Measurements from ENCODE around the gene STX2. TPM values are rescaled to one million over a fixed set of nuclear protein-coding genes. Genes with fewer than 3 reads are reported as not detected.
A peak's percentile ranks its signal among the peaks of the same experiment; 100 is the strongest.
"Not testable (repeated sequence)": the region's sequence is repeated elsewhere in the genome, so short reads cannot be mapped to it uniquely, and the experiment has no call there.

The STX2 gene
- total RNA-seq, 1 donor from 2014 or later, result 23.8 TPM

GRCh38 chr12:130766470-130766869 is 72.6 kb downstream of the STX2 start:
- no peak for DNase-seq (ENCODE audit: low read depth in 2 of 2)

GRCh38 chr12:130765186-130765659 is 73.8 kb downstream of the STX2 start:
- peak; percentile 13 to 21 for DNase-seq (ENCODE audit: low read depth in 2 of 2)

- peak; percentile 42 to 46 for DNase-seq (ENCODE audit: low read depth in 2 of 2)
Observed at GRCh38 chr12:130764475-130765185, 74.4 kb downstream of the STX2 start.

- DNase-seq (ENCODE audit: low read depth in 2 of 2), result peak; percentile 19 to 26
Observed at GRCh38 chr12:130764073-130764472, 75.0 kb downstream of the STX2 start.

GRCh38 chr12:130762319-130762675 is 76.8 kb downstream of the STX2 start:
- no peak for DNase-seq (ENCODE audit: low read depth in 2 of 2)

- DNase-seq (ENCODE audit: low read depth in 2 of 2), result peak; percentile 71 to 74
Observed at GRCh38 chr12:130761537-130762318, 77.3 kb downstream of the STX2 start.

- DNase-seq (ENCODE audit: low read depth in 2 of 2), result no peak
Observed at GRCh38 chr12:130754234-130754901, 84.7 kb downstream of the STX2 start.

- DNase-seq (ENCODE audit: low read depth in 2 of 2), result no peak
Observed at GRCh38 chr12:130752692-130753230, 86.3 kb downstream of the STX2 start.

- DNase-seq (ENCODE audit: low read depth in 2 of 2), result not testable (repeated sequence)
Observed at GRCh38 chr12:130752037-130752436, 87.0 kb downstream of the STX2 start.

GRCh38 chr12:130748786-130749185 is 90.3 kb downstream of the STX2 start:
- peak in 1 of 2 donors; percentile 16 for DNase-seq (ENCODE audit: low read depth in 2 of 2)

- DNase-seq (ENCODE audit: low read depth in 2 of 2), result peak; percentile 70 to 79
Observed at GRCh38 chr12:130747867-130748740, 90.9 kb downstream of the STX2 start.

GRCh38 chr12:130746546-130746945 is 92.5 kb downstream of the STX2 start:
- DNase-seq (ENCODE audit: low read depth in 2 of 2), result no peak

GRCh38 chr12:130745921-130746320 is 93.1 kb downstream of the STX2 start:
- no peak for DNase-seq (ENCODE audit: low read depth in 2 of 2)

GRCh38 chr12:130744274-130744673 is 94.8 kb downstream of the STX2 start:
- DNase-seq (ENCODE audit: low read depth in 2 of 2), result no peak

GRCh38 chr12:130743606-130744005 is 95.4 kb downstream of the STX2 start:
- DNase-seq (ENCODE audit: low read depth in 2 of 2), result no peak

GRCh38 chr12:130743176-130743575 is 95.9 kb downstream of the STX2 start:
- no peak for DNase-seq (ENCODE audit: low read depth in 2 of 2)

GRCh38 chr12:130742716-130743115 is 96.3 kb downstream of the STX2 start:
- DNase-seq (ENCODE audit: low read depth in 2 of 2), result no peak

- DNase-seq (ENCODE audit: low read depth in 2 of 2), result no peak
Observed at GRCh38 chr12:130742112-130742511, 96.9 kb downstream of the STX2 start.
